ENCODE data around the gene MB.

DNA sequence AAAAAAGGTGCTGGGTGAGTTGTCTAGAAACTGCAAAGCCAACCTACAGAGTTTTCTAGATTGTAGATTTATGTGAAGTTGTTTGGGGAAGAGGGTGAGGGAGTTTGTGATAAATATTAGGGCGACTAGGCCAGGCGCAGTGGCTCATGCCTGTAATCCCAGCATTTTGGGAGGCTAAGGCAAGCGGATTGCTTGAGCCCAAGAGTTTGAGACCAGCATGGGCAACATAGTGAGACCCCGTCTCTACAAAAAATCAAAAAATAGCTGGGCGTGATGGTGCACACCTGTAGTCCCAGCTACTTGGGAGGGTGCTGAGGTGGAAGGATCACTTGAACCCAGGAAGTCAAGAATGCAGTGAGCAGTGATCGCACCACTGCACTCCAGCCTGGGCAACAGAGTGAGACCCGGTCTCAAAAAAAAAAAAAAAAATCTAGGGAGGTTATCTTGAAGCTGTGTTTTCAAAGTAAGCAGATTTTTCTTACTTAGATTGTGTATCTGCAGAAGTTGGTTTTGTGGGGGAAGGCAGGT, 32.0 kb upstream of the MB start:
- TF ChIP-seq GATA2 (IDR thresholded peaks at IDR 0.05; ENCODE audit: low read depth, low read length) = no peak
- no peak for TF ChIP-seq GATA3 (IDR thresholded peaks at IDR 0.05; ENCODE audit: low read depth, low read length)

Measured in SH-SY5Y (cell line).